GM20000 (cell line): ENCODE results near the gene KLHL17.
"Not testable (repeated sequence)": the region's sequence is repeated elsewhere in the genome, so short reads cannot be mapped to it uniquely, and the experiment has no call there.

Experiments used
- DNase-seq: peaks from one replicate; pipeline ENCODE4 v3.0.0; 2012; ENCODE audit warnings: low spot score
- TF ChIP-seq, protein P1 (sequence below): IDR thresholded peaks from 2 replicates; pipeline ENCODE4 v1.5.1; 2012; ENCODE audit warnings: mild to moderate bottlenecking, control low read depth; ENCODE audit errors: extremely low read depth, missing control alignments

KLHL17 gene

GRCh38 chr1:985126-985525, 24.7 kb downstream of the KLHL17 start:
- TF ChIP-seq, protein P1, sequence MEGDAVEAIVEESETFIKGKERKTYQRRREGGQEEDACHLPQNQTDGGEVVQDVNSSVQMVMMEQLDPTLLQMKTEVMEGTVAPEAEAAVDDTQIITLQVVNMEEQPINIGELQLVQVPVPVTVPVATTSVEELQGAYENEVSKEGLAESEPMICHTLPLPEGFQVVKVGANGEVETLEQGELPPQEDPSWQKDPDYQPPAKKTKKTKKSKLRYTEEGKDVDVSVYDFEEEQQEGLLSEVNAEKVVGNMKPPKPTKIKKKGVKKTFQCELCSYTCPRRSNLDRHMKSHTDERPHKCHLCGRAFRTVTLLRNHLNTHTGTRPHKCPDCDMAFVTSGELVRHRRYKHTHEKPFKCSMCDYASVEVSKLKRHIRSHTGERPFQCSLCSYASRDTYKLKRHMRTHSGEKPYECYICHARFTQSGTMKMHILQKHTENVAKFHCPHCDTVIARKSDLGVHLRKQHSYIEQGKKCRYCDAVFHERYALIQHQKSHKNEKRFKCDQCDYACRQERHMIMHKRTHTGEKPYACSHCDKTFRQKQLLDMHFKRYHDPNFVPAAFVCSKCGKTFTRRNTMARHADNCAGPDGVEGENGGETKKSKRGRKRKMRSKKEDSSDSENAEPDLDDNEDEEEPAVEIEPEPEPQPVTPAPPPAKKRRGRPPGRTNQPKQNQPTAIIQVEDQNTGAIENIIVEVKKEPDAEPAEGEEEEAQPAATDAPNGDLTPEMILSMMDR = no peak
- no peak for DNase-seq

DNA sequence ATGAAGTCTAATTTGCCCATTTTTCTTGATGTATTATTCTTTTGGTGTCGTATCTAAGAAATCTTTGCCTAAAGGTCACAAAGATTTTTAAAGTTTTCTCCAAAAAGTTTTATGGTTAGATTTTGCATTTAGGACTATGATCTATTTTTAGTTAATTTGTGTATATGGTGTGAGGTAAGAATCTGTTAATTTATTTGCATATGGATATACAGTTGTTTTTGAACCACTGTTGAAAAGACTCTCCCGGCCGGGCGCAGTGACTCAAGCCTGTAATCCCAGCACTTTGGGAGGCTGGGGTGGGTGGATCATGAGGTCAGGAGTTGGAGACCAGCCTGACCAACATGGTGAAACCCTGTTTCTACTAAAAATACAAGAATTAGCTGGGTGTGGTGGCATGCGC, 27.7 kb downstream of the KLHL17 start:
- DNase-seq = not testable (repeated sequence)

DNA sequence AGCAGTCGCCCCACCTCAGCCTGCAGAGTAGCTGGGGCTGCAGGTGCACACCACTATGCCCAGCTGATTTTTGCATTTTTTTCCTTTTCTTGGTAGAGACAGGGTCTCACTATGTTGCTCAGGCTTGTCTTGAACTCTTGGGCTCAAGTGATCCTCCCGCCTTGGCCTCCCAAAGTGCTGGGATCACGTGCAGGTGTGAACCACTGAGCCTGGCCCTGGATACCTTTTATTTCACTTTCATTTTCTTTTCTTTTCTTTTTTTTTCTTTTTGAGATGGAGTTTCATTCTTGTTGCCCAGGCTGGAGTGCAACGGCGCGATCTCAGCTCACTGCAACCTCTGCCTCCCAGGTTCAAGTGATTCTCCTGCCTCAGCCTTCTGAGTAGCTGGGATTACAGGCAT, 30.9 kb downstream of the KLHL17 start:
- not testable (repeated sequence) for DNase-seq

DNA sequence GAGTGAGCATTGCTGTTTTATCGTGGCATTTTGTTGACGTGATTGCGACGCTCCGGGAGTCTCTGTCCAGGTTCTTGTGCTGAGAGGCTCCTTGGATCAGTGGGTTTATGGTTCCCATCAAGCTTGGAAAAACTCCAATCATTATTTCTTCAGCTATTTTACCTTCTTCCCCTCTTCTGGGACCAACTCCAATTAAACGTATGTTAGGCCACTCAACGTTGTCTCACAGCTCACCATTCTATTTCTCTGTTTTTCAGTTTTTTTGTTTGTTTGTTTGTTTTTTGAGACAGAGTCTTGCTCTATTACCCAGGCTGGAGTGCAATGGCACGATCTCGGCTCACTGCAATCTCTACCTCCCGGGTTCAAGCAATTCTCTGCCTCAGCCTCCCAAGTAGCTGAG, 31.5 kb downstream of the KLHL17 start:
- DNase-seq = no peak
- TF ChIP-seq, protein P1 = no peak

GRCh38 chr1:992362-992761, 32.0 kb downstream of the KLHL17 start:
- TF ChIP-seq, protein P1 = no peak
- DNase-seq = no peak

GRCh38 chr1:993379-993995, 33.1 kb downstream of the KLHL17 start:
- no peak for DNase-seq
- TF ChIP-seq, protein P1 = no peak

GRCh38 chr1:994546-994945, 34.2 kb downstream of the KLHL17 start:
- not testable (repeated sequence) for DNase-seq

- TF ChIP-seq, protein P1 = no peak
Measured at GRCh38 chr1:995665-996633, 35.6 kb downstream of the KLHL17 start.

More at GRCh38 chr1:995665-996633, 35.6 kb downstream of the KLHL17 start:
- no peak for DNase-seq
